ENCODE data around the gene NATD1.

GRCh38 chr17:21215935-21216334 lies 37.3 kb downstream of the NATD1 start:
- TF ChIP-seq CTCF (IDR thresholded peaks at IDR 0.05) (no peak), POLR2AphosphoS5 (IDR thresholded peaks at IDR 0.05) (no peak), POLR2A (IDR thresholded peaks at IDR 0.05) (no peak)
